GM10847 (cell line): ENCODE measurements around the gene ERFL.

Experiments used
- POLR2A ChIP-seq: IDR thresholded peaks from 2 replicates; pipeline ENCODE4 v1.6.1; 2011; ENCODE audit not compliant: insufficient read length; ENCODE audit errors: extremely low read depth

The ERFL gene

GRCh38 chr19:41924151-41925145, 3.8 kb downstream of the ERFL start:
- TF ChIP-seq POLR2A: no peak

DNA sequence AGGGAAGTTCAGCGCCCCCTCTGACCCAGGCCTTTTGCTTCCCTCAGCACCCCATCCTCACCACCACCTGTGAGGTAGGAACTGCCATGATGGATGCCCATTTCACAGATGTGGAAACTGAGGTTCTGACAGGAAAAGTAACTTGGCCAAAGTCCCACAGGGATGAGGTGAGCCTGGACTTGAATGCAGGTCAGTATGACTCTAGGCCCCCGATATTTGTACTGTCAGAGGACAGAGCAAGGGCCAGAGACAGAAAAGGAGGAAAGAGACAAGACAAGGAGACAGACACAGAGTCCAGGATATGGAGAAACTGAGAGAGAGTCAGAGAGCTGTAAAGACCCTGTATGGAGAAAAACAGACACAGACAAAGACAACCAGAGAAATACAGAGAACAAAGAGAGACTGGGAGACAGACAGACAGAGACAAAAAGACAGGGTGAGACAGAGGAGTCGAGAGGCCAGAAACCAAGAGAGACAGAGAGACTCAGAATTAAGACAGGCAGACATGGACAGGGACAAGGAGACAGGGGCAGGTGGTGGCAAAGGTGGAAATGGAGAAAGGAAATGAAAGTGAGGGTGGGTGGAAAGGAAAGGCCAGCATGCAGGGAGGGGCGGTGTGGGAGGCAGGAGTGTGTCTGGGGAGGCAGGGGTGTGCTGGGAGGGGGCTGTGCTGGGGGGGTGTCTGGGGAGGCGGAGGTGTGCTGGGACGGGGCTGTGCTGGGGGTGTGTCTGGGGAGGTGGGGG, 5.0 kb downstream of the ERFL start:
- TF ChIP-seq POLR2A: no peak

DNA sequence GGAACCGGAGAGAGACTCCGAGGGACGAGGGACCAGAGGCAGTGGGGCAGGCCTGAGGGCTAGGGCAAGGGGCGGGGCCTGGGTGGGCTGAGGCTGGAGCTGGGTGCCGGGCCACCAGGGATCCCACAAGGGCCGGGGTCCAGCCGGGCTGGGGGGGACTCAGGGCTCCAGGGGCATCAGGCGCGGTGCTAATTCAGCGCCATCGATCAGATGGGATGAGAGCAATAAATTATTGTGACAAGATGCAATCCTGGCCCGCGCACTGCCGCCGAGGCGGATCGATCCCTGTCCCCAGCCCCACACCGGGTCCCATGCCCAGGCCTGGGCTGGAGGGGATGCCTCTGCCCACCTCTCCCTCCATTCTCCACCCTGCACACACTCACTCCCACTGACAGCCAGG, 5.7 kb downstream of the ERFL start:
- TF ChIP-seq POLR2A: no peak

DNA sequence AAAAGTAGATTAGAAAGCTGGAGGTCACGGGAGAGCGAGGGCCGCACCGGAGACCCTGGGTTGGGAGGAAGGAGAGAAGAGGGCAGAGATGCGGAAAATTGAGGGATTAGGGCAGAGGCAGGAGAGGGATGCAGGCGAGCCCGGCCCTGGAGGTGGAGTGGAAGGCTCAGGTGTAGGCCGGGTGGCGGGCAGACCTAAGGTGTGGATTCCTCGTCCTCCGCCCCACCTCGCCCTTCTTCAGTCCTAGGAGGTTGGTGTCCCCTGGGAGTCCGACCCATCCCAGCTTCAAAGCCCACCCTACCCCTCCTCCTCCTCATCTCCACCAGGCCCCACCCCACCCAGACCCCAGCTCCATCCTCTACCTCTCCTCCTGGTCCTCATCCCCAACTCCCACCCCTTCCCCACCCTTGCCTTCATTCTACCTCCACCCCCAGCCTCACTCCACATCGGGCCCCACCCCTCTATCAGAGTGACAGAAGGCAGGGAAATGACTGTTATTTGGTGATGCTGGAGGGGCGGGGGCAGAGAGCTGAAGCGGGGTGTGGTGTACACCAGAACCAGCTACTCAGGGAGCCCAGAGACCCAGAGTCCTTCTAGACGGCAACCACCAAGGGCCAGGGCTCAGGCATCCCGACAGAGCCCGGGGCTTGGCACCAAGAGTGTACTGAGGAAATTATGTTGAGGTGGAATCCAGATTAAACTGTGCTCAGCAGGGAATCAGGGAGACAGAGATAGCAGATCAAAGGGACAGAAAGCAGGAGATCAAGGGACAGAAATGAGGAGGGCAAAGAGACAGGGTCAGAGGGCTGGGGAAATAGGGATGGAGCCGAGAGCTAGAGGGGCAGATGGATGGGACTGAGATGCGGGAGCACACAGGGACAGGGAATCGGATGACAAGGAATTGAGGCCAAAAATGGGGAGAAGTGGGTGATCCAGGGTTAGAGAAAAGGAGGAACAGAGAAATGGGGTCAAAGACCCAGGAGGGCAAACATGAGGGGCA, 6.4 kb downstream of the ERFL start:
- TF ChIP-seq POLR2A: no peak

DNA sequence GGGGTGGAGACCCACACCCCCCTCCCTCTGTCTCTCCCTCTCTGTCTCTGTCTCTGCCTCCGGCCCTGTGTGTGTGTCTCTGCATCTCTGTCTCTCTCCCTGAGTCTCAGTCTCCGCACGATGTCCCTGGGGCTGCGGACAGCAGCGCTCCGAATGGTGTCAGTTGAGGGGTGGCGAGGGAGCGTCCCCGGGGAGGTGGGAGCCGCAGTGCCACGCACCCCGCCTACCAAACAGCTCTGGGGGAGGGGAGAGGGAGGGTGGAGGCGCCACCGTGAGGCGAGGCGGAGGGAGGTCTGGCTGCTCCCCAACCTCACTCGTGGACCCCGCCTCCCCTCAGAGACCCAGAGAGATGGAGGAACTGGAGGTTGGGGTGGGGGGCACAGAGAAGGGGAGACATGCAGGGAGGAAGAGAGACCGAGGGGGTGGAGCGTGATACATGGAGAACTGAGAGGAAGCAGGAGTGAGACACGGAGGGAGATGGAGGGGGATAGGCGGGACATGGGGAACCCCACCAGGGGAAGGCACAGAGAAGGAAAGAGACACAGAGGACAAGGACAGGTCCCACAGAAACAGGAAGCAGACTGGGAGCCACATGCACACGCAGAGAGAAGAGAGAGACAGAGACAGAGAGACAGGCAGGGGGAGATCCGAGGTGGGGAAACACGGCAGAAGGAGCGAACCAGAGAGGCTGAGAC, 7.2 kb downstream of the ERFL start:
- no peak for TF ChIP-seq POLR2A

DNA sequence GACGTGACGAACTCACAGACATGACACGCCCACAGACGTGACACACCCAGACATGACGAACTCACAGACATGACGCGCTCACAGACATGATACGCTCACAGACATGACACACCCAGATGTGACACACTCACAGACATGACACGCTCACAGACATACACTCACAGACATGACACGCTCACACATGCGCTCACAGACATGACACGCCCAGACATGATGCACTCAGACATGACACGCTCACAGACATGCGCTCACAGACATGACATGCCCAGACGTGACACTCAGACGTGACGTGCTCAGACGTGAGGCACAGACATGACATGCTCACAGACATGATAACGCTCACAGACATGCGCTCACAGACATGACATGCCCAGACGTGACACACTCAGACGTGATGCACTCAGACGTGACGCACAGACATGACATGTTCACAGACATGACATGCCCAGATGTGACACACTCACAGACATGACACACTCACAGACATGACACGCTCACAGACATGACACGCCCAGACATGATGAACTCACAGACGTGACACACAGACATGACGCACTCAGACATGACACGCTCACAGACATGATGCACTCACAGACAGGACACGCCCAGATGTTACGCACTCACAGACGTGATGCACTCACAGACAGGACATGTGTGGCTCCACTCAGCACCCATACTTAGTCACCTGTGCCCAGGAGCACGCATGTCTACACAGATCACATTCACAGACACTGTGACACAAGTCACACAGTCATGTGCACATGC, 8.1 kb downstream of the ERFL start:
- no peak for TF ChIP-seq POLR2A

DNA sequence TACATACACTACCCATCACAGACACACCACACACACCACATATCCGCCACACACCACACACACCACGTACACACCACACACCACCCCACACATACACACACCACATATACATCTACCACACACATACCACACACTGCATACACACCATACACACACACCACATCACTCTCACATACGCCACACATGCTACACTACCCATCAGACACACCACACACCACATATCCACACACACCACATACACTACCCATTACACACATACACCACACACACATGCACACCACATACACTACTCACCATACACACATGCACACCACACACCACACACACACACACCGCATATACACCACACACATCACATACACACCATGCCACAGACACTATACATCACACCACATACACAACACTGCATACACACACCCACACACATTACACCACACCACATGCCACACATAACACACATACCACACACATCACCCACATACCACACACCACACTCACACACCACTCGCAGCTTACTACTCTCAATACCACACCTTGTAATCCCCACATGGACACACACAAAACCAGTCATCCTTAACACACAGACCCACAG, 9.5 kb downstream of the ERFL start:
- TF ChIP-seq POLR2A: no peak

GRCh38 chr19:41918095-41918494, 10.2 kb downstream of the ERFL start:
- TF ChIP-seq POLR2A: no peak

DNA sequence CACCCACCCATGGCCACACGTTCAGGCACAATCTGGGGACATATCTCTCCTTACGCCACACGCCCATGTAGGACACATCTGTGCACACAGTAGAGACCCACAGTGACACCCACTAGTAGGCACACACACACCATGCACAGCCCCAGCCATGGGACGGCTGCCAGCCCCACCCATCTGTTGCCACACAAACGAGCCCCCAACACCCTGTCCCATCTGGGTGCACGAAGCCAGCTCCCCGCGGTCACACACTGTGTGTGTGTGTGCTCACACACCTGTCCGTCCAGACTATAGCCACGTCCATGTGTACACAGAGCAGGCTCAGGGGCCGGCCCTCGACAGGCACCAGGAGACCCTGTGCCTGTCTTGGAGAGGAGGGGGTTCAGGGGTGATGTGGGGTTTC, 10.6 kb downstream of the ERFL start:
- no peak for TF ChIP-seq POLR2A

DNA sequence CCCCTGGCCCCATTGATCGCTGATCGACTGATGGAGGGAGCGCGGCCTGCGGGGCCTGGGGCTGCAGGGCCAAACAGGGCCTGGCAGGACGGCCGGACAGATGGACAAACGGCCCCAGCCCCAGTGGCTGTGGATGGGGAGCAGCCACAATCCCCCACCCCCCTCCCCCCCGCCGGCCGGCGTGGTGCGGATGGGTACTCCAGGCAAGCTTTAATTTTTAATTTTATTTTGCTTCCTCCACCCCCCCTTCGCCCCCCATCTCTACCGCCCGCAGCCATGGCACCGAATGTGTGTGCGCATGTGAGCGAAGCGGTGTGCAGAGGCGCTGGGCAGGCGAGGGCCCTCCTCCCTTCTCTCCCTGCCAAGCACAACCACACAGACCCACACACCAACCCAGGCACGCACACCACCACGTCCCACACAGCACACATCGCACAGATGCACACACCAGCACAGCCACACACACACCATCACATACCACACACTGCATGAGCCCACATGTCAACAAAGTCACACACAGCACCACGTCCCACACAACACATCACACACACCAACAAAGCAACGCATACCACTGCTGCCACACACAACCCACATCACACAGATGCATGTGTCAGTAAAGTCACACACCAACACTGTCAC, 12.4 kb downstream of the ERFL start:
- no peak for TF ChIP-seq POLR2A

DNA sequence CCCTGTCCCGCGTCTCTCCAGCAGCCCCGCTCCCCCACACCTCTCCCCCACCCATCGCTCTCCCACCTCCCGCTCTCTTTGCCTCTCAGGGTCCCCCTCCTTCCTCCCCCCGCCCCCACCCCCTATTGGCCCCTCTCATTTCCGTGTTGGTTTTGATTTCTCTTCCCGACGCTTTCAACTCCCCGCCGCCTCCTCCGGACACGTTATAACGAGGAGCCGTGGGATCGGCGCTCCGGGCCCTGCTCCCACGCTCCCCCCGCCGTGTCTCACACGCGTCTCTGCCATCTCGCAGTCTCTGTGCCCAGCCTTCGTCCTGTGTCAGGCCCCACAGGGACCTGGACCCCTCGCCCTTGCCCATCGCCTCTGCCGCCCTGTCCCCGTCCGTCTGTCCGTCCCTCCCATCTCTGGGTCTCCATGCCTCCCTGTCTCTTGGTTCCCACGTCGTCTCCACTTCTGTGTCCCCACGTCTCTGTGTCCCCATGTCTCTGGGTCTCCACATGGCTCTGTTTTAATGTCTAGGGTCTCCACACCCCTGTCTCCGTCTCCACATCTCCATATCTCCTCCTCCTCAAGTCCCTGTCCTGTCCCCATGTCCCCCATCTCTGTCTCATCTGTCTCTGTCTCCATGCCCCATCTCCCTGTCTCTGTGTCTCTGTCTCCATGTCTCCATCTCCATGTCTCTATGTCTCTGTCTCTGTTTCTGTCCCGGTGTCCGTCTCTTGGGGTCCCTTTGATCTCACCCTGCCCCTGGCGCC, 13.1 kb downstream of the ERFL start:
- no peak for TF ChIP-seq POLR2A
